ENCODE results near the gene PCDHGA10.

PCDHGA10 gene

DNA sequence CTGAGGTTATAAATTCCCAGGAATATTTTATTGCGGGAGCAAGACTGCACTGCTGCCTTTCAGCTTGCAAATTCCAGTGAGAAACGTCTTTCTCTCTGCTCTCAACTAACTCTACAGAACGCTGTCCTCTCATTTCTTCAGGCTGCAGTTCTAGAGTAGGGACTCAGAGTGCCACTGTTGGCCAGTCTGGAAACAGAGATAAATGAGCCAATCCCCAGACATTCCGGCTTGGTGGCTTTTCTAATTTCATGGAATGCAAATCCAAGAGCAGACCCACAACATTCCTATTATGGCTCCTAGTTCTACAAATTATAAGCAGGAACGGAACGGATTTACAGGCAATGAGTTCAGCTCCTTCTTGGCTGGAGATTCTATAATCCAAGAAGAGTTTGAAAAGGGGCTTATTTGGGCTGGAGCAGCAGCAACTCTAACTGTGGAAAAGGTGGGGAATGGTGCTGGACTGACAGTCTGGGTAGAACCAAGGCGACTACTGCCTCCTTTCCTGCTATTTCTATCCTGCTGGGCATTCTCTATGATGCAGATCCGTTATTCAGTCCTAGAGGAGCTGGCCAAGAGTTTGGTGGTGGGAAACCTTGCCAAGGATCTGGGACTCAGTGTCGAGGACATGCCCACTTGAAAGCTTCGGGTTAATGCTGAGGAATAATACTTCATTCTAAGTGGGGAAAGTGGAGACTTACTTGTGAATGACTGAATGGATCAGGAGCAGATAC, 26.8 kb downstream of the PCDHGA10 start:
- Histone ChIP-seq H3K9ac (ENCODE audit: low read length in 5 of 5) (no peak overlapping the region), H3K27ac (ENCODE audit: low read depth, low read length) (no peak overlapping the region), H3K4me3 (ENCODE audit: low read depth in 1 of 5, low read length in 5 of 5) (no peak overlapping the region), H3K36me3 (ENCODE audit: control insufficient read depth in 5 of 5, insufficient read depth in 5 of 5, low read length in 5 of 5) (peaks cover 0 to 3% (median 0%) of the 10 kb centered on the region in 5 donors), H3K4me1 (ENCODE audit: control insufficient read depth in 5 of 5, insufficient read depth in 5 of 5, low read length in 5 of 5) (no peaks in the 10 kb centered on the region), H3K27me3 (ENCODE audit: control insufficient read depth in 5 of 5, insufficient read depth in 4 of 5, low read length in 5 of 5) (no peaks in the 10 kb centered on the region), H3K9me3 (ENCODE audit: control insufficient read depth in 5 of 5, low read length in 5 of 5) (peaks cover 5 to 45% (median 30%) of the 10 kb centered on the region in 5 donors)

DNA sequence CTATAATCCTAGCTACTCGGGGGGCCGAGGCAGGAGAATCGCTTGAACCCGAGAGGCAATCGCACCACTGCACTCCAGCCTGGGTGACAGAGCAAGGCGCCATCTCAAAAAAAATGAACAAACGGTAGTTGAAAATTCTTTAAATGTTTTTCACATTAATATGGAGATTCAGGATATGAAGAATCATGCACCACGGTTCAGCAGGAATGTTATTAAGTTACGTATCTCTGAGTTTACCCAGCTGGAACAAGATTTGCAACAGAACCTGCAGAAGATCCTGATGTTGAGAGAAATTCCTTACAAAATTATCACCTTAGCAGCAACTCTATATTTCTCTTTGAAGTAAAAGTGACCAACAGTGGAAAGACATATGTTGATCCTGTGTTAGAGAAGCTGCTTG, 27.6 kb downstream of the PCDHGA10 start:
- peaks cover 0 to 3% (median 0%) of the 10 kb centered on the region in 5 donors for H3K36me3 ChIP-seq (ENCODE audit: control insufficient read depth in 5 of 5, insufficient read depth in 5 of 5, low read length in 5 of 5)
- H3K27me3 ChIP-seq (ENCODE audit: control insufficient read depth in 5 of 5, insufficient read depth in 4 of 5, low read length in 5 of 5): no peaks in the 10 kb centered on the region
- H3K4me3 ChIP-seq (ENCODE audit: low read depth in 1 of 5, low read length in 5 of 5): no peak overlapping the region
- H3K4me1 ChIP-seq (ENCODE audit: control insufficient read depth in 5 of 5, insufficient read depth in 5 of 5, low read length in 5 of 5): no peaks in the 10 kb centered on the region
- no peak overlapping the region for H3K27ac ChIP-seq (ENCODE audit: low read depth, low read length)
- H3K9ac ChIP-seq (ENCODE audit: low read length in 5 of 5): no peak overlapping the region
- H3K9me3 ChIP-seq (ENCODE audit: control insufficient read depth in 5 of 5, low read length in 5 of 5): peaks cover 5 to 39% (median 26%) of the 10 kb centered on the region in 5 donors

DNA sequence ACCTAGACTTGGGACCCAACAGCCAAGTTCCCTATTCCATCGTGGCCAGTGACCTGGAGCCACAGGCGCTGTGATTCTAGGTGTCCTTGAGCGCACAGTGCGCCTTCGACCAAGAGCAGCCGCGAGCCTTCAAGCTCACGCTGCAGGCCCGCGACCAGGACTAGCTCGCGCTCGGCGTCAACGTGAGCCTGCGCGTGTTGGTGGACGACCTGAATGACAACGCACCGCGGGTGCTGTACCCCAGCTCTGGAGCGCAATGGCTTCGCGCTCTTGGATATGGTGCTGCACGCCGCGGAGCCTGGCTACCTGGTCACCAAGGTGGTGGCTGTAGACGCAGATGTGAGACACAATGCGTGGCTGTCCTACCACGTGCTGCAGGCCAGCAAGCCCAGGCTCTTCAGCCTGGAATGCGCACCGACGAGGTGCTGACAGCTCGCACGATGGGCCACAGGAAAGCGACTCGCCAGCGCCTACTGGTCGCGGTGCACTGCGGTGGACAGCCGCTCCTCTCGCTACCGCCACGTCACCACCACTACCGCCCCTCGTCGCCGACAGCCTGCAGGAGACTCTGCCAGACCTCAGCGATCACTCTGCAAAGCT, 28.9 kb downstream of the PCDHGA10 start:
- Histone ChIP-seq H3K9me3 (ENCODE audit: control insufficient read depth in 5 of 5, low read length in 5 of 5) (peaks cover 5 to 33% (median 19%) of the 10 kb centered on the region in 5 donors), H3K4me1 (ENCODE audit: control insufficient read depth in 5 of 5, insufficient read depth in 5 of 5, low read length in 5 of 5) (no peaks in the 10 kb centered on the region), H3K27me3 (ENCODE audit: control insufficient read depth in 5 of 5, insufficient read depth in 4 of 5, low read length in 5 of 5) (no peaks in the 10 kb centered on the region), H3K27ac (ENCODE audit: low read depth, low read length) (no peak overlapping the region), H3K9ac (ENCODE audit: low read length in 5 of 5) (no peak overlapping the region), H3K36me3 (ENCODE audit: control insufficient read depth in 5 of 5, insufficient read depth in 5 of 5, low read length in 5 of 5) (peaks cover 0 to 3% (median 0%) of the 10 kb centered on the region in 5 donors), H3K4me3 (ENCODE audit: low read depth in 1 of 5, low read length in 5 of 5) (peak overlapping the region in 4 of 5 donors; percentile 11 to 24 (median 14))

DNA sequence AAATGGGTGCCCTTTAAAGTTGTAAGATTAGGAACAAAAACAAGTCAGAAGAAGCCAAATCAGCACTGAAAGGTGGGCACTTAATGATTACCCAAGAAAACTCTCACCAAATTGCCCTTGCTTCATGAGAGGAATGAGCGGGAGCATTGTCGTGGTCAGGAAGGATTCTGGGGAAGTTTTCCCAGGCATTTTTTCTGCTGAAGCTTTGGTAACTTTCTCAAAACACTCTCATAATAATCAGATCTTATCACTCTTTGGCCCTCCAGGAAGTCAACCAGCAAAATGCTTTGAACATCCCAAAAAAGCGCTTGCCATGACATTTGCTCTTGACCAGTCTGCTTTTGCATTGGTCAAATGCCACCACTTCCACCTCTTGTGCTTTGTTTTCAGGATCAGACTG, 52.6 kb downstream of the PCDHGA10 start:
- no peak overlapping the region for H3K4me3 ChIP-seq (ENCODE audit: low read depth in 1 of 5, low read length in 5 of 5)
- H3K27ac ChIP-seq (ENCODE audit: low read depth, low read length): no peak overlapping the region
- no peaks in the 10 kb centered on the region for H3K9me3 ChIP-seq (ENCODE audit: control insufficient read depth in 5 of 5, low read length in 5 of 5)
- peaks cover 0 to 2% (median 0%) of the 10 kb centered on the region in 5 donors for H3K36me3 ChIP-seq (ENCODE audit: control insufficient read depth in 5 of 5, insufficient read depth in 5 of 5, low read length in 5 of 5)
- no peaks in the 10 kb centered on the region for H3K4me1 ChIP-seq (ENCODE audit: control insufficient read depth in 5 of 5, insufficient read depth in 5 of 5, low read length in 5 of 5)
- no peak overlapping the region for H3K9ac ChIP-seq (ENCODE audit: low read length in 5 of 5)
- no peaks in the 10 kb centered on the region for H3K27me3 ChIP-seq (ENCODE audit: control insufficient read depth in 5 of 5, insufficient read depth in 4 of 5, low read length in 5 of 5)
